IgD-negative memory B cell (primary cell): ENCODE results near the gene ADRA2C. TPM values are rescaled to one million over a fixed set of nuclear protein-coding genes. Genes with fewer than 3 reads are reported as not detected.

Experiments
- H3K27ac Mint-ChIP-seq, 3 donors: one replicate each; pipeline ENCODE4 v1.8.0; 2020 to 2022; ENCODE audit warnings: mild to moderate bottlenecking in 3 of 3, mixed read lengths in 3 of 3, moderate library complexity in 1 of 3
- H3K27me3 Mint-ChIP-seq: one replicate; pipeline ENCODE4 v1.8.0; 2021; ENCODE audit warnings: mixed read lengths
- H3K36me3 Mint-ChIP-seq: one replicate; pipeline ENCODE4 v1.8.0; 2020; ENCODE audit warnings: mild to moderate bottlenecking, mixed read lengths
- H3K4me1 Mint-ChIP-seq, 3 donors: one replicate each; pipeline ENCODE4 v1.8.0; 2020 to 2022; ENCODE audit warnings: mixed read lengths in 3 of 3, mild to moderate bottlenecking in 1 of 3
- H3K4me3 Mint-ChIP-seq, 4 donors: one replicate each; pipeline ENCODE4 v1.8.0; 2020 to 2022; ENCODE audit warnings: mild to moderate bottlenecking in 4 of 4, mixed read lengths in 4 of 4, moderate library complexity in 3 of 4
- H3K9me3 Mint-ChIP-seq, 3 donors: one replicate each; pipeline ENCODE4 v1.8.0; 2020 to 2021; ENCODE audit warnings: mixed read lengths in 3 of 3, mild to moderate bottlenecking in 1 of 3
- polyA plus RNA-seq: library from polyadenylated mRNA; unstranded; fragments of 300-500 nt; fragmentation: Illumina TruSeq; gene quantifications from one replicate; pipeline ENCODE4 v1.2.3, GENCODE V29; 2021

ADRA2C gene
- polyA plus RNA-seq, 1 donor from 2014 or later, result not detected

GRCh38 chr4:3762264-3762663, 3.9 kb upstream of the ADRA2C start:
- Mint-ChIP-seq H3K4me1 (peaks cover 0 to 2% (median 0%) of the 10 kb centered on the region in 3 donors), H3K4me3 (no peak overlapping the region), H3K27ac (no peak overlapping the region), H3K9me3 (no peaks in the 10 kb centered on the region), H3K36me3 (no peaks in the 10 kb centered on the region), H3K27me3 (peaks cover 18% of the 10 kb centered on the region)

GRCh38 chr4:3762753-3763549, 3.2 kb upstream of the ADRA2C start:
- Mint-ChIP-seq H3K27me3 (peaks cover 22% of the 10 kb centered on the region), H3K9me3 (peaks cover 0 to 2% (median 0%) of the 10 kb centered on the region in 3 donors), H3K27ac (no peak overlapping the region), H3K36me3 (no peaks in the 10 kb centered on the region), H3K4me1 (peaks cover 0 to 4% (median 1%) of the 10 kb centered on the region in 3 donors), H3K4me3 (peak overlapping the region in 1 of 4 donors; percentile 79)

DNA sequence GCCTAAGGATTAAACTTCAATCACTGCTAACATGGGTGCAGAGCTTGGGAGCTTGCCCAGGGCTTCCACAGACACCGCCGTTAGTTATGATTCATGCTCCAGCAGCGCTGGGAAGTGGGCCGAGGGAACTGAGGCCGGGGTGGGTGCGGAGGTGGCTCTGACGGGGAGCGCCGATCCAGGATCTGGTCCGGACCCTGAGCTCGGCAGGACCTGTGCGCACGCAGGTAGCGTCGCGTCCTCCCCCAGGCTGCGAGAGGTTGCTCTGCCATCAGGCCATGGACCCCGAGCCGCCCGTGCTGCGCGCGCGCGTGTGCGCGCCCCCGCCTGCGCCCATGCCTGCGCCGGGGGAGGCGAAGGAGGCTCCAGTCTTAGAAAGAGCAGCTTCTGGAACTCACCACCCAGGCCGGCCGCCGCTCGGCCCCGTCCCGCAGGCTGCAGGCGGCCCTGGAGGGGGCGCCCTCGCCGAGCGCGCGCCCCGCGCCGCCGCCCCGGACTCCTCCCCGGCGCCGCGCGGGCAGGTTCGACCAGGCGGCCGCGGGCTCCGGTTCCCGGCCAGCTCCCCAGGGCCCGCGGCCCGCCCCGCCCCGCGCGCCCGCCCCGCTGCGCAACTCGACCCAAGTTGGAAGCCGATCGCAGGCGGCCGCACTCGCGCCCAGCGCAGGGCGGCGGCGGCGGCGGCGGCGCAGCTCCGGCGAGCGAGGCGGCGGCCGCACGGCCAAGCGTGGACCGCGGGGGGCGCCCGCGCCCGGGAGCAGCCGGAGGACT, 732 bp upstream of the ADRA2C start:
- H3K36me3 Mint-ChIP-seq, result no peaks in the 10 kb centered on the region
- peaks cover 0 to 2% (median 0%) of the 10 kb centered on the region in 3 donors for H3K9me3 Mint-ChIP-seq
- no peak overlapping the region for H3K27ac Mint-ChIP-seq
- H3K4me1 Mint-ChIP-seq, result peaks cover 0 to 4% (median 1%) of the 10 kb centered on the region in 3 donors
- peaks cover 31% of the 10 kb centered on the region for H3K27me3 Mint-ChIP-seq
- peak overlapping the region in 3 of 4 donors; percentile 38 to 74 (median 41) for H3K4me3 Mint-ChIP-seq

DNA sequence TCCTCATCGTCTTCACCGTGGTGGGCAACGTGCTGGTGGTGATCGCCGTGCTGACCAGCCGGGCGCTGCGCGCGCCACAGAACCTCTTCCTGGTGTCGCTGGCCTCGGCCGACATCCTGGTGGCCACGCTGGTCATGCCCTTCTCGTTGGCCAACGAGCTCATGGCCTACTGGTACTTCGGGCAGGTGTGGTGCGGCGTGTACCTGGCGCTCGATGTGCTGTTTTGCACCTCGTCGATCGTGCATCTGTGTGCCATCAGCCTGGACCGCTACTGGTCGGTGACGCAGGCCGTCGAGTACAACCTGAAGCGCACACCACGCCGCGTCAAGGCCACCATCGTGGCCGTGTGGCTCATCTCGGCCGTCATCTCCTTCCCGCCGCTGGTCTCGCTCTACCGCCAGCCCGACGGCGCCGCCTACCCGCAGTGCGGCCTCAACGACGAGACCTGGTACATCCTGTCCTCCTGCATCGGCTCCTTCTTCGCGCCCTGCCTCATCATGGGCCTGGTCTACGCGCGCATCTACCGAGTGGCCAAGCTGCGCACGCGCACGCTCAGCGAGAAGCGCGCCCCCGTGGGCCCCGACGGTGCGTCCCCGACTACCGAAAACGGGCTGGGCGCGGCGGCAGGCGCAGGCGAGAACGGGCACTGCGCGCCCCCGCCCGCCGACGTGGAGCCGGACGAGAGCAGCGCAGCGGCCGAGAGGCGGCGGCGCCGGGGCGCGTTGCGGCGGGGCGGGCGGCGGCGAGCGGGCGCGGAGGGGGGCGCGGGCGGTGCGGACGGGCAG, 792 bp downstream of the ADRA2C start:
- Mint-ChIP-seq H3K27ac (no peak overlapping the region), H3K27me3 (peaks cover 34% of the 10 kb centered on the region), H3K4me1 (peaks cover 0 to 4% (median 1%) of the 10 kb centered on the region in 3 donors), H3K36me3 (no peaks in the 10 kb centered on the region), H3K9me3 (peaks cover 0 to 2% (median 0%) of the 10 kb centered on the region in 3 donors), H3K4me3 (peak overlapping the region in 3 of 4 donors; percentile 48 to 79 (median 68))

DNA sequence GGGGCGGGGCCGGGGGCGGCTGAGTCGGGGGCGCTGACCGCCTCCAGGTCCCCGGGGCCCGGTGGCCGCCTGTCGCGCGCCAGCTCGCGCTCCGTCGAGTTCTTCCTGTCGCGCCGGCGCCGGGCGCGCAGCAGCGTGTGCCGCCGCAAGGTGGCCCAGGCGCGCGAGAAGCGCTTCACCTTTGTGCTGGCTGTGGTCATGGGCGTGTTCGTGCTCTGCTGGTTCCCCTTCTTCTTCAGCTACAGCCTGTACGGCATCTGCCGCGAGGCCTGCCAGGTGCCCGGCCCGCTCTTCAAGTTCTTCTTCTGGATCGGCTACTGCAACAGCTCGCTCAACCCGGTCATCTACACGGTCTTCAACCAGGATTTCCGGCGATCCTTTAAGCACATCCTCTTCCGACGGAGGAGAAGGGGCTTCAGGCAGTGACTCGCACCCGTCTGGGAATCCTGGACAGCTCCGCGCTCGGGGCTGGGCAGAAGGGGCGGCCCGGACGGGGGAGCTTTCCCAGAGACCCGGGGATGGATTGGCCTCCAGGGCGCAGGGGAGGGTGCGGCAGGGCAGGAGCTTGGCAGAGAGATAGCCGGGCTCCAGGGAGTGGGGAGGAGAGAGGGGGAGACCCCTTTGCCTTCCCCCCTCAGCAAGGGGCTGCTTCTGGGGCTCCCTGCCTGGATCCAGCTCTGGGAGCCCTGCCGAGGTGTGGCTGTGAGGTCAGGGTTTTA, 1.5 kb downstream of the ADRA2C start:
- Mint-ChIP-seq H3K27ac (no peak overlapping the region), H3K4me3 (peak overlapping the region; percentile 18 to 81 (median 50)), H3K9me3 (peaks cover 0 to 2% (median 0%) of the 10 kb centered on the region in 3 donors)

GRCh38 chr4:3768842-3769641, 2.9 kb downstream of the ADRA2C start:
- H3K4me3 Mint-ChIP-seq, result no peak overlapping the region
- H3K27me3 Mint-ChIP-seq, result peaks cover 34% of the 10 kb centered on the region
- H3K27ac Mint-ChIP-seq, result no peak overlapping the region
- H3K36me3 Mint-ChIP-seq, result no peaks in the 10 kb centered on the region
- H3K4me1 Mint-ChIP-seq, result peaks cover 0 to 4% (median 1%) of the 10 kb centered on the region in 3 donors
- peaks cover 0 to 2% (median 0%) of the 10 kb centered on the region in 3 donors for H3K9me3 Mint-ChIP-seq

More for the DNA sequence above, 1.5 kb downstream of the ADRA2C start:
- peaks cover 34% of the 10 kb centered on the region for H3K27me3 Mint-ChIP-seq
- no peaks in the 10 kb centered on the region for H3K36me3 Mint-ChIP-seq
- H3K4me1 Mint-ChIP-seq, result peaks cover 0 to 4% (median 1%) of the 10 kb centered on the region in 3 donors

DNA sequence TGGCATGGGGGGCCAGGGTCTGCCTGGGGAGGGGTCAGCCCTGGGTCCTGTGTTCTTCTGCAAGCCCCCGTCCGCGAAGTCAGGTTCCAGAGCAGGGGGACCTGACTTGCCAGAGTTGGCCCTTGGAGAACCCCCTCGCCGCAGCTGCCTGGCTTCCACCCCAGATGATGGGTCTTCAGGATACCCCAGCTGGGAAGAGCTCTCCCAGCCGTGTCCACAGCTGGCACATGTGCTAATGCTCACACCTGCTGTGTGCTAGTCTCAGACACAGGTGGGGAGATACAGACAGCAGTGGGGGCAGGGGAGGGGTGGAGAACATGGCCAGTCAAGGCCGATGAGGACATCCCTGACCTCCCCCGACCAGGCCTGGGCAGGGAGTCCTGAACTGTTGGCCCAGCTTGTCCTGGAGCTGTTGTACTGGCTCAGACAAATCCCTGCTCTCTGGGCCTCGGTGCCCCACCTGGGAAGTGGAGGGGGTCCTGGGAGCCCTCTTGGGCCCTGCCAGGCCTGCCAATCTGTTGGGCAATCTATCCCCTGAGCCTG, 3.5 kb downstream of the ADRA2C start:
- Mint-ChIP-seq H3K9me3 (peaks cover 0 to 2% (median 0%) of the 10 kb centered on the region in 3 donors), H3K27ac (no peak overlapping the region), H3K27me3 (peaks cover 29% of the 10 kb centered on the region), H3K4me3 (no peak overlapping the region), H3K36me3 (peaks cover 2% of the 10 kb centered on the region), H3K4me1 (peaks cover 0 to 4% (median 1%) of the 10 kb centered on the region in 3 donors)

DNA sequence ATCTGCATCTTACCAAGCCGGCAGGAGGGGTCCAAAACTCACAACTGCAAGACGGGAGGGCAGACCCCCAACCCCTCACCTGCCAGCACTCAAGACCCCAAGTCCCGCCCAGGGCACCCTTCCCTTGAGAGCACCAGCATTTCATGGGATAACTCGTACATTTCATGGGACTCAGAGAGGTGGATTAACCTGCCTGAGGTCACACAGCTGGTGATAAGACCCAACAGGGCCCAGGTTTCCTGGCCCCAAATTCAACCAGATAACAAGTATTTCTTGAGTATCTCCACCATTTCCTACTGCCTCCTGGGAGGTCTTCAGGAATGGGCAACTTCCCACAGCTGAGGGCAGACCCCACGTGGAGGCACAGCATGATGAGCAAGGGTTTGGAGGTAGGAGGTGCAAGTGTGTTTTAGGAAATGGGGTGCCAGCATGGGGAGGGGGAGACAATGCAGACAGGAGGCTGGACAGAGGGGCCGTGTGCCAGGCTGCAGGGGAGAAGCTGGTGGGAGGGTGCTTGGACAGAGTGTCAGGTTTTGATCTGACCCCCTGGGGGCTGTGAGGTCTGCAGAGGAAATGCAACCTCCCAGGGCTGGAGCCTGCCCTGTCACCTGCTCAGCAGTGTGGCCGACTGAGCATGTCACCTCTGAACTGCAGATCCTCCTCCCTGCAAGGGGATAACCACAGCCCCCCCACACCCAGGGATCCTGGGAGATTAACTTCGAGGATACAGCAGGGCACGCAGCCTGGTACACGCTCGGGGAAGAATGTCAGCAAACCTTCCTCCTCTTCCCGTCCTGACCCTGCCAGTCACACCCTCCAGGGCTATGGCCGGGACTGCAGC, 4.4 kb downstream of the ADRA2C start:
- H3K27me3 Mint-ChIP-seq, result peaks cover 25% of the 10 kb centered on the region
- H3K4me1 Mint-ChIP-seq, result peaks cover 0 to 4% (median 1%) of the 10 kb centered on the region in 3 donors
- H3K27ac Mint-ChIP-seq, result no peak overlapping the region
- peaks cover 0 to 2% (median 0%) of the 10 kb centered on the region in 3 donors for H3K9me3 Mint-ChIP-seq
- peaks cover 2% of the 10 kb centered on the region for H3K36me3 Mint-ChIP-seq
- H3K4me3 Mint-ChIP-seq, result no peak overlapping the region

- H3K9me3 Mint-ChIP-seq, result peaks cover 0 to 2% (median 0%) of the 10 kb centered on the region in 3 donors
- H3K36me3 Mint-ChIP-seq, result peaks cover 2% of the 10 kb centered on the region
- H3K27ac Mint-ChIP-seq, result no peak overlapping the region
- H3K4me1 Mint-ChIP-seq, result peaks cover 0 to 4% (median 1%) of the 10 kb centered on the region in 3 donors
- H3K27me3 Mint-ChIP-seq, result peaks cover 25% of the 10 kb centered on the region
- peak overlapping the region in 1 of 4 donors; percentile 37 for H3K4me3 Mint-ChIP-seq
Observed at GRCh38 chr4:3771164-3771809, 5.1 kb downstream of the ADRA2C start.

GRCh38 chr4:3771939-3772495, 5.8 kb downstream of the ADRA2C start:
- peaks cover 0 to 2% (median 0%) of the 10 kb centered on the region in 3 donors for H3K9me3 Mint-ChIP-seq
- H3K4me3 Mint-ChIP-seq, result no peak overlapping the region
- no peak overlapping the region for H3K27ac Mint-ChIP-seq
- peaks cover 21% of the 10 kb centered on the region for H3K27me3 Mint-ChIP-seq
- H3K36me3 Mint-ChIP-seq, result peaks cover 2% of the 10 kb centered on the region
- peaks cover 0 to 2% (median 1%) of the 10 kb centered on the region in 3 donors for H3K4me1 Mint-ChIP-seq

DNA sequence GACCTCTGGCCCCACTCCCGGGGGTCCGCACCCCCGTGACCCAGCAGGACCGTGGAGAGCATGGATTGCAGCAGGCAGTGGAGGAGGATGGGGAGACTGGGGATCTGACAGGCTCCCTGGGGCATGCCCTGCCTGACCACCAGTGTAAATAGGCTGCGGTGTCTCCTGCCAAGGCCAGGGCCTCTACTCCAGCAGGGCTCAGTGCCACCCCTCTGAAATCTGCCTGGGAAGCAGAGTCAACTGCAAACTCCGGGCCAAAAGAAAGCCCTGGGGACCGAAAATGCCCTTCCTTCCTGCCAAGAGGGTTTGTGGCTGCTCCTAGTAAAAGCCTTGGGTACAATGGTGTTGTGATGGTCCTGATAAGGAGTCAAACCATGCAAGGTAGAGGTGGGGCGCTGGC, 6.4 kb downstream of the ADRA2C start:
- Mint-ChIP-seq H3K27me3 (peaks cover 19% of the 10 kb centered on the region), H3K4me1 (peaks cover 0 to under 1% (median under 1%) of the 10 kb centered on the region in 3 donors), H3K27ac (no peak overlapping the region), H3K4me3 (no peak overlapping the region), H3K36me3 (peaks cover 2% of the 10 kb centered on the region), H3K9me3 (peaks cover 0 to under 1% (median 0%) of the 10 kb centered on the region in 3 donors)

DNA sequence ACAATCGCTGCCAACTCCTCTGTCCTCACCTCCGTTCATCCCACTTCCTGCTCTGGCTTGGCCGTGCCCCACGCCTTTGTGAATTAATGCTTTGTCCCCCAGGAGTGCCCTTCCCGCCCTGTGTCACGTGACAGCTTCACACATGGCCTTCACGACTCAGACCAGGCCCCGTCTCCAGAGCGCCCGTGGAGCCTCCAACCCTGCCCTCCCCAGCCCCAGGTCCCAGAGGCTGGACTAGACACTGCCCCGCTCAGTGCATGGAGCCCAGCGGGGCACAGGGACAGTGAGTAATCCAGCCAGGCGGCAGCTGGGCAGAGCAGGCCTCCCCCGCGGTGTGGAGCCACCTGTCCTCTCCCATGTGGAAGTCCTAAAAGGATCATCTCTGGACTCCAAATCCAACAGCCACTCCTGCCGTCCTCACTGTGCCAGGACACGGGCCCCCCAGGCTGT, 7.4 kb downstream of the ADRA2C start:
- Mint-ChIP-seq H3K36me3 (peaks cover 2% of the 10 kb centered on the region), H3K27ac (no peak overlapping the region), H3K4me3 (no peak overlapping the region), H3K4me1 (no peaks in the 10 kb centered on the region), H3K9me3 (peaks cover 0 to 2% (median 0%) of the 10 kb centered on the region in 3 donors), H3K27me3 (peaks cover 17% of the 10 kb centered on the region)
